GM10847 (cell line): ENCODE results near the gene GZF1.

Source experiments
- POLR2A ChIP-seq: IDR thresholded peaks from 2 replicates; pipeline ENCODE4 v1.6.1; 2011; ENCODE audit not compliant: insufficient read length; ENCODE audit errors: extremely low read depth

GZF1 gene

GRCh38 chr20:23358923-23359593 is 2.9 kb upstream of the GZF1 start:
- no peak for TF ChIP-seq POLR2A

GRCh38 chr20:23360531-23360930 is 1.5 kb upstream of the GZF1 start:
- no peak for TF ChIP-seq POLR2A

DNA sequence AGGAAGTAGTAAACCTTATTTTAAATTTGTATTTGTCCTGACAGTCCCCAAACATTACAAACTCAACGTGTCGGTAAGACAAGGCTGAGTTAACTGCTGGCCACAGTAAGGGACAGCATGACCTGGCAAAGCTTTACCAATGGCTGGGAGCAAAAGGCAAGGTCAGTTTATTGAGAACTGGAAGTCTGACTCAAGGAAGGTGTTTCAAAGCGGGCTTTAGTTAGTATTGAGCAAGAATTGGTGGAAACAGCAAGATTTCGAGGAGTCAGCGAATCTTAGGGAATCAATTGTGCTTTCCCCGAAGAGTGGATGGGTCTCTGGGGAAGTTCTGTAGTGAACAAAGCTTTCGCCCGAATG is 885 bp upstream of the GZF1 start:
- no peak for TF ChIP-seq POLR2A

- TF ChIP-seq POLR2A = no peak
Measured at GRCh38 chr20:23362392-23363256, 642 bp downstream of the GZF1 start.

DNA sequence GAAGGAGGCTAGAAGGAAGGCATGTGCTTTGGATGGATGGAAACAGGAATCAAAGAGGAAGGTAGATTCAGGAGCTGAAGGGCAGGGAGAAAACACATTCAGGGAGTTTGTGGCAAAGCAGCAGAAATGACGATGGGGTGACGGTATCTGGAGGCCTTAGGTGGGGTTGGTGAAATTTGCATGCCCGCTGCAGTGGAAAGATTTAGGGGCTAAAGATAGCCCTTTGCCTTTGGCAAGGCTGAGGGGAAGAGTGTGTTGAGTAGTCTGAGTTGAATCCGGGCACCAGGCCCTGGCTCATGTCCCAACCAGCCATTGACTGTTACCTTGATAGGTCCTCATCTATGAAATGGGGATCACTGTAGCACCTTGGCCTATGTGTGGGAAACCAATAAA is 1.3 kb downstream of the GZF1 start:
- TF ChIP-seq POLR2A = no peak

GRCh38 chr20:23365390-23366165 is 3.6 kb downstream of the GZF1 start:
- TF ChIP-seq POLR2A = no peak

DNA sequence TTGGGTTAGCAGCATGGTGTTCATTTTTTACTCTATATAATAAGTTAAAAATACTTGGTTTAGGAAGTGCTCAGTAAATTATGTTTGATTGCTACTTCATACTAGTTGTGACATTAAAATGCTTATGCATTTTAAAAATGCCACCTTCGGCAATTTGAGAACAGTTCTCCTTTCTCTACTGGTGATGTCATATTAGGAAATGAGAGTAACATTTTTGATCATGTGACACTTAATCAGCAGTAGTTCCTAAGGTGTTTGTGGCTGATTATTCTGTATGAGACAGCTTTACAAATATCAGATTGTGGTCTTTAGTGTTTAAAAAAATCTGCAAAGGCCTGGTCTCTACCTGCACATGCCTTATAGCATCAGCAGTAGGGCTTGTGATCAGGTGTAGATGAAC is 4.4 kb downstream of the GZF1 start:
- no peak for TF ChIP-seq POLR2A

GRCh38 chr20:23367770-23368169 is 5.8 kb downstream of the GZF1 start:
- TF ChIP-seq POLR2A = no peak

- no peak for TF ChIP-seq POLR2A
Measured at GRCh38 chr20:23368316-23369071, 6.5 kb downstream of the GZF1 start.

- TF ChIP-seq POLR2A = no peak
Measured at GRCh38 chr20:23369072-23369823, 7.3 kb downstream of the GZF1 start.

GRCh38 chr20:23370274-23370673 is 8.3 kb downstream of the GZF1 start:
- TF ChIP-seq POLR2A = no peak

DNA sequence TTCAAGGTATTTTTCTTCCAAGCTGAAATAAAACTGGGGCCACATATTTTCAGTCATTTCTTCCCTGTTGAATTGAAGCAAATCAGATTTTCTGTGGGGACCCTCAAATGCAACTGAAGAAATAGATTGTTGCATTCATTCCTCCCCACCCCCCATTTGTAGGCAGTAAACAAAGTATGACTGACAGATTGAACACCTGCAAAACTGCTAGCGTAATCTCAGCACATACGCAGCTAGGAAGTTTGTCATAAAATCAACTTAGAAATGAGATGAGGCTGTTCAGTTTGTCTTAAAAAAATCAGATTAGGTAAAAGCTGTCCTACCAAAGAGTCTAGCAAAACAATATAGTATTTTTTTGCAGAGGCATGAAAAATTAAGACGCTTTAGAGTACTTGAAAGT is 8.9 kb downstream of the GZF1 start:
- no peak for TF ChIP-seq POLR2A

DNA sequence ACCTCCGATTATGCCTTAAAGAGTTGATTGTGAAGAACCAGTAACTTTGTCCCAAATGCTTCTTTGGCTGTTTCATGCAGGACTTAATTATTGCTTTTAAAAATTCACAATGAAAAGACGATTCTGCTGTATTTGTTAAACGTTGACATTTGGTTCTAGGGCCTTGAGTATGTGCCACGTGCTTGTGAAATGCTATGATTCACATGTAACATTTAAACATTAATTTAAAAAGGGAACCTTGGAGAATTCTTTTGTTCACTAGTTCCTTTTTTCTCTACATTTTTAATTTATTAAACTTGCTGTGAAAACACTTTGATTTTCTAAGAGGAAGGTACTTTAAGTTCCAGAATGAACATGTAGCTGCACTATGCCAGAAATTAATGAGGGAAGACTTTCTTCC is 9.5 kb downstream of the GZF1 start:
- TF ChIP-seq POLR2A = no peak

DNA sequence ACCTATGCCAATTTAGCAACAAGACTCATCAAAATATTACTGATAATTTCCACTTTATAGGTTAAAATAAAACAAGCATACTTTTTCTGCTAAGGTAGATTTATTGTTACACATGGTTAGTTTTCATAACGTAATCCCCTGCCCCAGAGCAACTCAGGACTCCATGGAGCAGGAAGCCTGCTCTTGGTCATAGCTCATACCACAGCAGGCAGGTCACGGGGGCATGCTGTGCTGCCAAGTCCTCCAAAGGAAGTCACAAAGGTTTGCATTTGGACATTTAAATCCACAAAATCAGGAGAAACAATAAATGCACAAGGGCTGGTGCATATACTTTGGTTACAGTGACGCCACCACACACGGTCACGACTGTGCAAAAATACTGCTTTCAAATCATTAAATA is 12.5 kb downstream of the GZF1 start:
- TF ChIP-seq POLR2A = no peak
